Stimulated activated CD4-positive, alpha-beta T cell treated with anti-CD3 and anti-CD28 coated beads, Interleukin-1b, Interleukin-23, amount 100 ng/mL, for 1 hour (primary cell): ENCODE data around the gene SORL1.
"Not testable (repeated sequence)": the region's sequence is repeated elsewhere in the genome, so short reads cannot be mapped to it uniquely, and the experiment has no call there.

Experiments
- DNase-seq, 2 donors: peaks; one replicate each; pipeline ENCODE4 v3.0.0-alpha.2; 2020; ENCODE audit warnings: low read depth in 2 of 2

The SORL1 gene

DNA sequence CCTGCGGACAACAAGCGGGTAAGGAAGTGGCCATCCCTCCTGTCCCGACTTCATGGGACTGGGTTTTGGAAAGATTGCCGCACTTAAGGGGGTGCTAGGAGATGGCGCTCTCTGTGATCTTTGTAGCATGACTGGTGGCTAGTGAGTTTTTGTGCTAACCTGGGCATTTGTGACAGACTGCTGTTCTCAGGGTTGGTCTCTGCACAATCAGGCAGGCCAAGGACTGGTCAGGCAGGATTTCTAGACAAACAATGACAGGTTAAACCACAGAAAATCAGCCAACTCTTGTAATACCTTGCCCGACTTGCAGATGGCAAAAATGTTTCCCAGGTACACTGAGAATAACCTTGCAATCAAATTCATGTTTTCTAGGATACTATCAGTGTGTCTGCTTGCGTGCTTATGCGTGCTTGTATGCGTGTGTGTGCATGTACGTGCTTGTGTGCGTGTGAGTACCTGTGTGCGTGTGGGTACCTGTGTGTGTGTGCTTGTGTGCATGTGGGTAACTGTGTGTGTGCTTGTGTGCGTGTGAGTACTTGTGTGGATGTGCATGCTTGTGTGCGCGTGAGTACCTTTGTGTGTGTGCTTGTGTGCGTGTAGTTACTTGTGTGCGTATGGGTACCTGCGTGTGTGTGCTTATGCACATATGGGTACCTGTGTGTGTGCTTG lies 26.2 kb downstream of the SORL1 start:
- DNase-seq = no peak

DNA sequence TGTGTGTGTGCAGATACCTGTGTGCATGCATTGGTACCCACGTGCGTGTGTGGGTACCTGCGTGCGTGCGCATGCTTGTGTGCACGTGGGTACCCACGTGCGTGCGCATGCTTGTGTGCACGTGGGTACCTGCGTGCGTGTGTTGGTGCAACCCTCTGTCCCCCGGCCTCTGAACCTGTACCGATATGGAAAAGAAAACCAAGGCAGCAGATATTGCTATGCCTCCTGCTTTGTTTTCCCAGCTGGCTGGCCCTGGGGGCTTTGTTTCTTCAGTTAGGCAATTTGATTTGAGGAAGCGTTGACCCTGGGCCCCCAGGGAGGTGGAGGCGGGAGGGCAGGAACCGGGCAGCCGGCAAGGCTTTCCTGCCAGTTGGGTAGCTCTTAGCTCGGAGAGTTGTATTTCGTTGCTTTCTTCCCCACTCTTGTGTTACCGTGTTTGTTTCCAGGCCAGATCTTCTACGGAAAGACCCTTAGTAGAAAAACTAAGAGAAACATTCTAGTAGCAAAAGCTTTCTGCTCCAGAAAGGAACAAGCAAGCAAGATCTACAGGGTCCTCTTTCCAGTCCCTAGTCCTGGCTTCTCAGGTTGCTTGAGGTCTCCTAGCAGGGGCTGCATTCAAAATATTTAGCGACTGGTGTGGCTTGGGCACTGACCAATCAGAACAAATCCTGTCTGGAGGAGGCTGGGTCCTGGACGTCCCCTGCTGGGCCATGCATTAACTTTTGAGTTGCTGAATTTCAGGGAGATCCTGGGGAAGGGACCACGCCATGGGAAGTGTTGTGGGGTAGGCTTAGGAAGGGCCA lies 27.0 kb downstream of the SORL1 start:
- no peak for DNase-seq

- DNase-seq = no peak
These were observed 27.7 kb downstream of the SORL1 start for GRCh38 chr11:121479698-121480238.

DNA sequence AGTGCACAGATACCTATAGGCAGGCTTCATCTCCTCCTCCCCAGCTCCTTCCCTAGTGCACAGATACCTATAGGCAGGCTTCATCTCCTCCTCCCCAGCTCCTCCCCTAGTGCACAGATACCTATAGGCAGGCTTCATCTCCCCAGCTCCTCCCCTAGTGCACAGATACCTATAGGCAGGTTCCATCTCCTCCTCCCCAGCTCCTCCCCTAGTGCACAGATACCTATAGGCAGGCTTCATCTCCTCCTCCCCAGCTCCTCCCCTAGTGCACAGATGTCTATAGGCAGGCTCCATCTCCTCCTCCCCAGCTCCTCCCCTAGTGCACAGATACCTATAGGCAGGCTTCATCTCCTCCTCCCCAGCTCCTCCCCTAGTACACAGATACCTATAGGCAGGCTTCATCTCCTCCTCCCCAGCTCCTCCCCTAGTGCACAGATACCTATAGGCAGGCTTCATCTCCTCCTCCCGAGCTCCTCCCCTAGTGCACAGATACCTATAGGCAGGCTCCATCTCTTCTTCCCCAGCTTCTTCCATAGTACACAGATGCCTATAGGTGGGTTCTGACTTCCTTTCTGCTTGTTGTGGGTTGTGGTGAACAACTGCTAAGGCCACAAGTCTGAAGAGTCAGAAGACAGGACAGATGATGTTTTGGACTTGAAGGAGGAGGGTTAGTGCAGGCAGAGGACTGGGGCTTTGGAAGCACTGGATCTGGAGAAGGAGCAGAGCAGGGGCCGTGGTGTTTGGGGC lies 29.5 kb downstream of the SORL1 start:
- DNase-seq = not testable (repeated sequence)

GRCh38 chr11:121482231-121483129 lies 30.4 kb downstream of the SORL1 start:
- DNase-seq = no peak

DNA sequence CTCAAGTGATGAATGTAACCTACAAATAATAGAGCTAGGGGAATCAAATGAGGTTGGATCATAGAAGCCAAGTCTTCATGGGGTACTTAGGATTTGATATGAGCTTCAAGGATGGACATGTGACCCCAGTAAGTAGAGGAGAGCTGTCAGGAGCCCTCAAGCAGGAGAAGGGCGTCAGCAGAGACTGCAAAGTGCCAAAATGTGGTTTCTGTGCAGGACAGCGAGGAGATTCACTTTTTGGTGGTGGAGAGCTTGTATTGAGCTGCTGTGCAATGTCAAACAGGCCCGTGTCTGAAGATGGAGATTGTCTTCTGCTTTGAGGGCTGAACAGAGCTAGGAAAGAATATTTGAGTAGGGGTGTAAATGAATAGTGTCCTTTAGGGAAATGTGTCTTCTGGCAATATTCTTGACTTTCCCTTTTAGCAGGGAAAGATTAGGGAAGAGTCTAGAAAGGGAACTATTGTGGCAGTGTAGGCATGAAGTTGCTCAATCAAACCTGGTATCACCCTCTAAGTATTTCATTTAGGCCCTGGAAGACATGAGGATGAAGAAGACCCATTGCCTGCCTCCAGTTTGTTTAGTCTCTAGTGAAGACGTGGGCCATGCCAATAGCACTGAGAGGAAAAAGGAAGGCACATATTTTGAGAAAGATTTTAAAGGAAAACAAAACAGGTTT lies 31.8 kb downstream of the SORL1 start:
- DNase-seq = no peak

GRCh38 chr11:121485216-121485615 lies 33.1 kb downstream of the SORL1 start:
- no peak for DNase-seq

GRCh38 chr11:121486054-121486453 lies 33.9 kb downstream of the SORL1 start:
- no peak for DNase-seq

GRCh38 chr11:121487191-121487590 lies 35.1 kb downstream of the SORL1 start:
- DNase-seq = no peak

GRCh38 chr11:121488170-121488569 lies 36.1 kb downstream of the SORL1 start:
- DNase-seq = no peak

- DNase-seq = no peak
These were observed 36.5 kb downstream of the SORL1 start for GRCh38 chr11:121488641-121489040.

GRCh38 chr11:121489823-121490222 lies 37.7 kb downstream of the SORL1 start:
- no peak for DNase-seq

GRCh38 chr11:121494355-121495099 lies 42.4 kb downstream of the SORL1 start:
- no peak for DNase-seq

- DNase-seq = no peak
These were observed 45.3 kb downstream of the SORL1 start for GRCh38 chr11:121497176-121497998.

DNA sequence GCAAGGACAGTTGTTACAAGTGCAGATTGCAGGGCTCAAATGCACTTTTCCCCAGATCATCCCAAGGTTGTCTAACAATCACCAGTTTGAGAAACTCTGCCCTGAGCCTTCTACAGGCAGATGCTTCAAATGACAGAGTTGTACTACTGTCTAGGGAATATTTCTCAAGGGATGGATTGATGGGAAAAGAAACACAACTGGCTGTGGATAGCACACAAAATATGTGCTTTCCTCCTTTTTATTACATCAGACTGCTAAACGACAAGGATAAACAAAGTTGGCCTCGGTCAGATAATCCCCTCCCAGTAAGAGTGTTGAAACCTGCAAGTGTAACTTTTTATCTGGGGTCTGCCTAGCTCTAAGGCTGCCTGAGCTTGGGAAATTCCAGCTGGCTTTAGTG lies 47.3 kb downstream of the SORL1 start:
- DNase-seq = no peak

GRCh38 chr11:121500275-121500674 lies 48.2 kb downstream of the SORL1 start:
- DNase-seq = no peak

DNA sequence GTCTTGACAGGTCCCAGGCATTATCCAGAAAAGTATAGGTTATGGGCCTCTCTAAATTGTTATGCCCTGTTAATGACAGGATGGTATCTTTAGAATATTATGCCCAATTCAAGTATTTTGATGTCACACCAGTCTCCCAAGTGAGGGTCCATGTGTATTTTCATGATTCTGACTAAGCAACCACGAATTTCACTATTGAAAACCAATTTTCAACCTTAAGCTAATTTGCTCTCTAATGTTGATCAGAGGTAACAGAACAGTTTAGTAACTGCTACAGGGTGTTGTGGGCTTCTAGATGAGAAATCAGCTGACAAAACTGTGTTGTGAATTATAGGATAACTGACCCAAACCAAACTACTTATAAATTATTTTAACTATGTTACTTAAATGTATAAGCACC lies 48.6 kb downstream of the SORL1 start:
- DNase-seq = no peak

- DNase-seq = no peak
These were observed 50.9 kb downstream of the SORL1 start for GRCh38 chr11:121503051-121503450.

- DNase-seq = not testable (repeated sequence)
These were observed 54.1 kb downstream of the SORL1 start for GRCh38 chr11:121506237-121506636.
